Endothelial cell of umbilical vein (primary cell): ENCODE data around the gene OPCML.

Experiments used
- CTCF ChIP-seq, 2 donors: IDR thresholded peaks; 1 replicate in 1 of 2; 2 replicates in 1 of 2; pipeline ENCODE4 v1.5.1; 2011; ENCODE audit warnings: low read length in 2 of 2, mild to moderate bottlenecking in 2 of 2, moderate library complexity in 2 of 2, control low read depth in 1 of 2, inconsistent platforms in 1 of 2, low read depth in 1 of 2; ENCODE audit not compliant: insufficient read depth in 1 of 2; ENCODE audit errors: extremely low read depth in 1 of 2
- POLR2A ChIP-seq: IDR thresholded peaks from 2 replicates; pipeline ENCODE4 v1.6.1; 2012; ENCODE audit warnings: low read depth, mild to moderate bottlenecking, control low read depth, low read length

DNA sequence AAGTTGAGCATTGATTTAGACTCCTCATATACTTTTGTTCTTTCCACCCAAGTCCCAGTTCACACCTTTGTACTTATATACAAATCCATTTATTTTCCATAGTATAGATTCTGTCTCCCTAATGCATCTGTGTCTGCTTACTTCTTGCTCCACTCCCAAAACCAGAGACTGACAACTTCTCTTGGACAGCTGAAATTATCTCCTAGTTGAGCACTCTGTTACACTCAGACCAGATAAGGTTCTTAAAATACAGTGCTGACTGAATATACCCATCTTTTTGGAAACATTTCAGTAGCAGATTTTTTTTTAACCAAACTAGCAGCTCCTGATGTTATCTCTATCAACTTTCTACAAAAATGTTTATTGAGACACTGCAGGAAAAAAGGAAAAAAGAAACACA is 106.3 kb downstream of the OPCML start:
- TF ChIP-seq CTCF (IDR thresholded peaks at IDR 0.05; ENCODE audit: extremely low read depth in 1 of 2, insufficient read depth in 1 of 2, low read depth in 1 of 2, low read length in 2 of 2) (no peak), POLR2A (no peak)
